ENCODE data around the gene COX8A.
A peak's percentile ranks its signal among the peaks of the same experiment; 100 is the strongest.

The COX8A gene

GRCh38 chr11:63974259-63975143, at the start of gene COX8A:
COX8A (plus strand) TSS chr11:63974620; CDS start chr11:63974681, 61 bp downstream.
- Histone ChIP-seq H3K9ac (ENCODE audit: low read depth, low read length, poor library complexity, severe bottlenecking) (peak within 1 kb of the TSS; percentile 90), H3K79me2 (ENCODE audit: insufficient read depth, low read length) (peaks cover 51% of the 10 kb centered on the region), H3K9me2 (replicated peaks; ENCODE audit: low read depth, low read length) (no peaks in the 10 kb centered on the region), H3K4me1 (ENCODE audit: insufficient read depth, low read length, poor library complexity, severe bottlenecking) (peaks cover 35% of the 10 kb centered on the region), H2AFZ (ENCODE audit: low read length) (peak within 1 kb of the TSS; percentile 77), H3F3A (ENCODE audit: low read depth) (no peaks in the 10 kb centered on the region), H3K4me3 (ENCODE audit: low read length, poor library complexity, severe bottlenecking) (peak within 1 kb of the TSS; percentile 83), H3K9me3 (ENCODE audit: insufficient read depth, low read depth, low read length) (no peaks in the 10 kb centered on the region), H3K27me3 (ENCODE audit: insufficient read depth, low read length, poor library complexity, severe bottlenecking) (no peaks in the 10 kb centered on the region), H3K4me2 (ENCODE audit: low read depth, low read length, poor library complexity, severe bottlenecking) (peak within 1 kb of the TSS; percentile 98), H3K36me3 (ENCODE audit: insufficient read depth, low read length) (no peaks in the 10 kb centered on the region), H4K20me1 (ENCODE audit: insufficient read depth, low read length, poor library complexity, severe bottlenecking) (peaks cover 16% of the 10 kb centered on the region)
- TF ChIP-seq CTCF (conservative IDR thresholded peaks at IDR 0.05; ENCODE audit: low read length) (no peak), EZH2phosphoT487 (IDR thresholded peaks at IDR 0.05; ENCODE audit: borderline replicate concordance) (no peak)

GRCh38 chr11:63929616-63930015, 44.8 kb upstream of the COX8A start:
- Histone ChIP-seq H2AFZ (ENCODE audit: low read length) (no peak overlapping the region), H3K36me3 (ENCODE audit: insufficient read depth, low read length) (no peaks in the 10 kb centered on the region)

GRCh38 chr11:63931045-63931444, 43.4 kb upstream of the COX8A start:
- H3F3A ChIP-seq (ENCODE audit: low read depth), result no peaks in the 10 kb centered on the region
- H3K9me3 ChIP-seq (ENCODE audit: insufficient read depth, low read depth, low read length), result no peaks in the 10 kb centered on the region
- H3K9ac ChIP-seq (ENCODE audit: low read depth, low read length, poor library complexity, severe bottlenecking), result no peak overlapping the region
- TF ChIP-seq CTCF (conservative IDR thresholded peaks at IDR 0.05; ENCODE audit: low read length), result no peak
- no peak for TF ChIP-seq EZH2phosphoT487 (IDR thresholded peaks at IDR 0.05; ENCODE audit: borderline replicate concordance)
- no peaks in the 10 kb centered on the region for H3K9me2 ChIP-seq (replicated peaks; ENCODE audit: low read depth, low read length)
- H3K27me3 ChIP-seq (ENCODE audit: insufficient read depth, low read length, poor library complexity, severe bottlenecking), result no peaks in the 10 kb centered on the region
- no peak overlapping the region for H3K4me3 ChIP-seq (ENCODE audit: low read length, poor library complexity, severe bottlenecking)
- no peaks in the 10 kb centered on the region for H4K20me1 ChIP-seq (ENCODE audit: insufficient read depth, low read length, poor library complexity, severe bottlenecking)
- no peak overlapping the region for H2AFZ ChIP-seq (ENCODE audit: low read length)
- no peaks in the 10 kb centered on the region for H3K79me2 ChIP-seq (ENCODE audit: insufficient read depth, low read length)
- H3K4me1 ChIP-seq (ENCODE audit: insufficient read depth, low read length, poor library complexity, severe bottlenecking), result no peaks in the 10 kb centered on the region
- no peaks in the 10 kb centered on the region for H3K36me3 ChIP-seq (ENCODE audit: insufficient read depth, low read length)
- H3K4me2 ChIP-seq (ENCODE audit: low read depth, low read length, poor library complexity, severe bottlenecking), result no peak overlapping the region

More at GRCh38 chr11:63929616-63930015, 44.8 kb upstream of the COX8A start:
- no peak overlapping the region for H3K9ac ChIP-seq (ENCODE audit: low read depth, low read length, poor library complexity, severe bottlenecking)
- H3K4me2 ChIP-seq (ENCODE audit: low read depth, low read length, poor library complexity, severe bottlenecking), result no peak overlapping the region
- no peaks in the 10 kb centered on the region for H3F3A ChIP-seq (ENCODE audit: low read depth)
- H3K4me3 ChIP-seq (ENCODE audit: low read length, poor library complexity, severe bottlenecking), result no peak overlapping the region
- H4K20me1 ChIP-seq (ENCODE audit: insufficient read depth, low read length, poor library complexity, severe bottlenecking), result no peaks in the 10 kb centered on the region
- no peaks in the 10 kb centered on the region for H3K27me3 ChIP-seq (ENCODE audit: insufficient read depth, low read length, poor library complexity, severe bottlenecking)
- H3K9me3 ChIP-seq (ENCODE audit: insufficient read depth, low read depth, low read length), result no peaks in the 10 kb centered on the region
- H3K4me1 ChIP-seq (ENCODE audit: insufficient read depth, low read length, poor library complexity, severe bottlenecking), result no peaks in the 10 kb centered on the region
- H3K79me2 ChIP-seq (ENCODE audit: insufficient read depth, low read length), result no peaks in the 10 kb centered on the region
- no peak for TF ChIP-seq CTCF (conservative IDR thresholded peaks at IDR 0.05; ENCODE audit: low read length)
- TF ChIP-seq EZH2phosphoT487 (IDR thresholded peaks at IDR 0.05; ENCODE audit: borderline replicate concordance), result no peak
- no peaks in the 10 kb centered on the region for H3K9me2 ChIP-seq (replicated peaks; ENCODE audit: low read depth, low read length)
